ENCODE measurements around the gene ARAP1.

The ARAP1 gene

GRCh38 chr11:72681226-72682153 lies 70.7 kb downstream of the ARAP1 start:
- no peak for DNase-seq

- DNase-seq, result no peak
Observed at GRCh38 chr11:72680624-72681158, 71.5 kb downstream of the ARAP1 start.

- DNase-seq, result no peak
Observed at GRCh38 chr11:72679869-72680268, 72.3 kb downstream of the ARAP1 start.

GRCh38 chr11:72678524-72678923 lies 73.7 kb downstream of the ARAP1 start:
- DNase-seq, result no peak

- DNase-seq, result peak; percentile 32
Observed at GRCh38 chr11:72676861-72677341, 75.3 kb downstream of the ARAP1 start.

- DNase-seq, result no peak
Observed at GRCh38 chr11:72675221-72675620, 77.0 kb downstream of the ARAP1 start.

- DNase-seq, result no peak
Observed at GRCh38 chr11:72673943-72674828, 78.0 kb downstream of the ARAP1 start, which contains the start of gene PDE2A. TSS of gene PDE2A (minus strand) at chr11:72674422. CDS start at chr11:72674207, 215 bp downstream.

- DNase-seq, result no peak
Observed at GRCh38 chr11:72673284-72673942, 78.8 kb downstream of the ARAP1 start.

- no peak for DNase-seq
Observed at GRCh38 chr11:72672597-72673238, 79.5 kb downstream of the ARAP1 start.

GRCh38 chr11:72671152-72672099 lies 80.8 kb downstream of the ARAP1 start:
- no peak for DNase-seq

- DNase-seq, result no peak
Observed at GRCh38 chr11:72670041-72670440, 82.2 kb downstream of the ARAP1 start.

GRCh38 chr11:72669527-72669926 lies 82.7 kb downstream of the ARAP1 start:
- DNase-seq, result no peak

GRCh38 chr11:72668629-72669347 lies 83.4 kb downstream of the ARAP1 start:
- no peak for DNase-seq

GRCh38 chr11:72665911-72666472 lies 86.2 kb downstream of the ARAP1 start:
- DNase-seq, result no peak

- no peak for DNase-seq
Observed at GRCh38 chr11:72662036-72662435, 90.2 kb downstream of the ARAP1 start.

GRCh38 chr11:72661486-72661885 lies 90.7 kb downstream of the ARAP1 start:
- no peak for DNase-seq

GRCh38 chr11:72658989-72659640 lies 93.1 kb downstream of the ARAP1 start:
- no peak for DNase-seq

- no peak for DNase-seq
Observed at GRCh38 chr11:72657411-72658100, 94.7 kb downstream of the ARAP1 start.
